Measurements from ENCODE around the gene LMO7. TPM values are rescaled to one million over a fixed set of nuclear protein-coding genes. Genes with fewer than 3 reads are reported as not detected.
A peak's percentile ranks its signal among the peaks of the same experiment; 100 is the strongest.

LMO7 gene
- total RNA-seq, 1 experiment from 2014 or later: 20.4 TPM

DNA sequence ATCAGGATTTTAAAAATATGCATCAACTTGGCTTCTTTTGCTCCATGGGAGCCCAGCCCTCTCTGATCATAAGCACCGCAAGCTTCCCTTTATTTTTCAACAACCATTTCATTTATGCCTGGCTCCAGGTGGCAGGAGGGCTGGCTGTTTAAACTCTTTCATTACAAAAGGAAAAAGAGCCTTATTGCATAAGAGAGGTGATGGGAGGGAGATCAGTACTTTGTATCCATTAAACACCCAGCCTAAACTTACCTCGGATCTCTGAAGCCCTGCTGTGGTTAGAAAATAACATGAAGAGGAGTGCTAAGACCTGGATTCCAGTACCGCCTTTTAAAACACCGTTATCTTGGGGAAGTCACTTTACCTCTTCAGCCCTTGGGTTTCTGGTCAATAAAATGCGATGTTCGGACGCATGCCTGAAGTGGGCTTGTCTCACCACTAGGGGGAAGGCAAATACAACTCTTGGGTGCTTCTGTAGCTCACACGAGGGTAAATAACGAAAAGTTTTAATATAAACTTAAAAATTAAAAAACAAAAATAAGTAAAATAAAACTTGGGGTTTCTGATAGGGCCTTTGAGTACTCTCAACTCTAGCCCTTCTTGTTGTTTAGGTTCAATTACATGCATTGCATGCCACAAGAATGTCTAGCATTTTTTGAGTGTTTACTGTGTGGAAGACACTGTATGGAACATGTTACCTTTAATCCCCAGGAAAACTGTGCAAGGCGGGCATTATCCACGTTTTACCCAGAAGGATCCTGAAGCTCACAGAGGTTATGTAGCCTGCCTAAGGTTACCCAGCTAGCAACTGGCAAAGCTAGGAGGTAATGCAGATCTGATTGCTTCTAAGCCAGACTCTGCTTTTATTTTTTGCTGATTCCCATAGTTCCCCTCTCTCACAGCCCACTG lies 240.3 kb downstream of the LMO7 start:
- no peak overlapping the region for H3T11ph ChIP-seq (ENCODE audit: low read length)
- H3K9me3 Mint-ChIP-seq: no peaks in the 10 kb centered on the region; a peak in 1 of 5 replicates

More for the DNA sequence above, 240.3 kb downstream of the LMO7 start:
- Histone ChIP-seq H4K8ac (replicated peaks; ENCODE audit: insufficient read length, low read depth, low read length) (no peak overlapping the region), H2BK15ac (ENCODE audit: low read depth, low read length) (no peak overlapping the region), H2BK20ac (ENCODE audit: low read depth, low read length, poor library complexity, severe bottlenecking) (no peak overlapping the region), H2BK12ac (ENCODE audit: insufficient read length, low read depth, low read length) (no peak overlapping the region), H3K4ac (ENCODE audit: low read depth, low read length) (no peak overlapping the region), H3K18ac (ENCODE audit: insufficient read length, low read depth, low read length) (no peak overlapping the region), H3K23me2 (ENCODE audit: insufficient read length, low read depth, low read length, poor library complexity, severe bottlenecking) (no peaks in the 10 kb centered on the region), H2BK120ac (ENCODE audit: low read depth, low read length, poor library complexity, severe bottlenecking) (no peak overlapping the region), H3K23ac (ENCODE audit: insufficient read length, low read depth, low read length) (no peak overlapping the region), H4K20me1 (ENCODE audit: control insufficient read depth, insufficient read depth, insufficient read length) (no peaks in the 10 kb centered on the region), H3K79me1 (ENCODE audit: insufficient read depth, low read depth, low read length, poor library complexity, severe bottlenecking) (no peaks in the 10 kb centered on the region), H3K9ac (ENCODE audit: extremely low read depth, insufficient read length, low read length) (no peak overlapping the region), H3K9me3 (ENCODE audit: control insufficient read depth, low read depth, low read length) (no peaks in the 10 kb centered on the region), H3K4me2 (ENCODE audit: insufficient read depth, insufficient read length, low read length) (no peak overlapping the region), H2AK5ac (ENCODE audit: insufficient read length, low read length) (no peak overlapping the region), H2AFZ (ENCODE audit: low read length) (no peak overlapping the region), H4K91ac (ENCODE audit: insufficient read length, low read depth, low read length) (no peak overlapping the region), H3K27ac (ENCODE audit: insufficient read length, low read depth, low read length) (no peak overlapping the region), H3K56ac (ENCODE audit: insufficient read length, low read depth, low read length) (no peak overlapping the region), H3K27me3 (ENCODE audit: insufficient read depth, low read length) (no peaks in the 10 kb centered on the region), H3K4me1 (ENCODE audit: insufficient read depth, low read length) (peaks cover 4% of the 10 kb centered on the region; the same call in 1 of the 2 replicates), H2BK5ac (ENCODE audit: insufficient read length, low read length) (no peak overlapping the region), H3K79me2 (ENCODE audit: insufficient read depth, low read length) (no peaks in the 10 kb centered on the region), H3K14ac (ENCODE audit: insufficient read depth, low read length) (no peak overlapping the region), H4K5ac (ENCODE audit: insufficient read length, low read depth, low read length) (no peak overlapping the region)
- H3K27me3 Mint-ChIP-seq (ENCODE audit: low read depth): no peaks in the 10 kb centered on the region
- peak; percentile 72 for DNase-seq
- H3K4me3 Mint-ChIP-seq: no peak overlapping the region
- no CpG with 5 or more reads among the region's 11 CpGs for WGBS (ENCODE audit: extremely low coverage, insufficient read length, low lambda C conversion rate)
- TF ChIP-seq, protein P1, sequence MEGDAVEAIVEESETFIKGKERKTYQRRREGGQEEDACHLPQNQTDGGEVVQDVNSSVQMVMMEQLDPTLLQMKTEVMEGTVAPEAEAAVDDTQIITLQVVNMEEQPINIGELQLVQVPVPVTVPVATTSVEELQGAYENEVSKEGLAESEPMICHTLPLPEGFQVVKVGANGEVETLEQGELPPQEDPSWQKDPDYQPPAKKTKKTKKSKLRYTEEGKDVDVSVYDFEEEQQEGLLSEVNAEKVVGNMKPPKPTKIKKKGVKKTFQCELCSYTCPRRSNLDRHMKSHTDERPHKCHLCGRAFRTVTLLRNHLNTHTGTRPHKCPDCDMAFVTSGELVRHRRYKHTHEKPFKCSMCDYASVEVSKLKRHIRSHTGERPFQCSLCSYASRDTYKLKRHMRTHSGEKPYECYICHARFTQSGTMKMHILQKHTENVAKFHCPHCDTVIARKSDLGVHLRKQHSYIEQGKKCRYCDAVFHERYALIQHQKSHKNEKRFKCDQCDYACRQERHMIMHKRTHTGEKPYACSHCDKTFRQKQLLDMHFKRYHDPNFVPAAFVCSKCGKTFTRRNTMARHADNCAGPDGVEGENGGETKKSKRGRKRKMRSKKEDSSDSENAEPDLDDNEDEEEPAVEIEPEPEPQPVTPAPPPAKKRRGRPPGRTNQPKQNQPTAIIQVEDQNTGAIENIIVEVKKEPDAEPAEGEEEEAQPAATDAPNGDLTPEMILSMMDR (conservative IDR thresholded peaks at IDR 0.05): peak; percentile 94
- H3K4me1 Mint-ChIP-seq: peaks cover 24 to 27% of the 10 kb centered on the region in 2 experiments
- peak overlapping the region in 1 of 3 experiments; percentile 29; a peak in 1 of 7 replicates for H3K27ac Mint-ChIP-seq
- H3K36me3 Mint-ChIP-seq (ENCODE audit: insufficient read depth in 1 of 3, low read depth in 3 of 3): no peaks in the 10 kb centered on the region; a peak in 1 of 7 replicates
